ENCODE results near the gene KMT2B. TPM values are rescaled to one million over a fixed set of nuclear protein-coding genes. Genes with fewer than 3 reads are reported as not detected.

KMT2B gene
- total and polyA plus RNA-seq, 9 of the 15 experiments (the other 6 are each of a cell fraction or from before 2014, with no cell fraction given): 0.63 to 43.9 (median 8.1) TPM

GRCh38 chr19:35740423-35741202 lies 22.8 kb downstream of the KMT2B start (continued):
- TF ChIP-seq, protein P1, sequence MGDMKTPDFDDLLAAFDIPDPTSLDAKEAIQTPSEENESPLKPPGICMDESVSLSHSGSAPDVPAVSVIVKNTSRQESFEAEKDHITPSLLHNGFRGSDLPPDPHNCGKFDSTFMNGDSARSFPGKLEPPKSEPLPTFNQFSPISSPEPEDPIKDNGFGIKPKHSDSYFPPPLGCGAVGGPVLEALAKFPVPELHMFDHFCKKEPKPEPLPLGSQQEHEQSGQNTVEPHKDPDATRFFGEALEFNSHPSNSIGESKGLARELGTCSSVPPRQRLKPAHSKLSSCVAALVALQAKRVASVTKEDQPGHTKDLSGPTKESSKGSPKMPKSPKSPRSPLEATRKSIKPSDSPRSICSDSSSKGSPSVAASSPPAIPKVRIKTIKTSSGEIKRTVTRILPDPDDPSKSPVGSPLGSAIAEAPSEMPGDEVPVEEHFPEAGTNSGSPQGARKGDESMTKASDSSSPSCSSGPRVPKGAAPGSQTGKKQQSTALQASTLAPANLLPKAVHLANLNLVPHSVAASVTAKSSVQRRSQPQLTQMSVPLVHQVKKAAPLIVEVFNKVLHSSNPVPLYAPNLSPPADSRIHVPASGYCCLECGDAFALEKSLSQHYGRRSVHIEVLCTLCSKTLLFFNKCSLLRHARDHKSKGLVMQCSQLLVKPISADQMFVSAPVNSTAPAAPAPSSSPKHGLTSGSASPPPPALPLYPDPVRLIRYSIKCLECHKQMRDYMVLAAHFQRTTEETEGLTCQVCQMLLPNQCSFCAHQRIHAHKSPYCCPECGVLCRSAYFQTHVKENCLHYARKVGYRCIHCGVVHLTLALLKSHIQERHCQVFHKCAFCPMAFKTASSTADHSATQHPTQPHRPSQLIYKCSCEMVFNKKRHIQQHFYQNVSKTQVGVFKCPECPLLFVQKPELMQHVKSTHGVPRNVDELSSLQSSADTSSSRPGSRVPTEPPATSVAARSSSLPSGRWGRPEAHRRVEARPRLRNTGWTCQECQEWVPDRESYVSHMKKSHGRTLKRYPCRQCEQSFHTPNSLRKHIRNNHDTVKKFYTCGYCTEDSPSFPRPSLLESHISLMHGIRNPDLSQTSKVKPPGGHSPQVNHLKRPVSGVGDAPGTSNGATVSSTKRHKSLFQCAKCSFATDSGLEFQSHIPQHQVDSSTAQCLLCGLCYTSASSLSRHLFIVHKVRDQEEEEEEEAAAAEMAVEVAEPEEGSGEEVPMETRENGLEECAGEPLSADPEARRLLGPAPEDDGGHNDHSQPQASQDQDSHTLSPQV (IDR thresholded peaks at IDR 0.05): no peak
- TF ChIP-seq SMAD3 (CRISPR knock-in tag; conservative IDR thresholded peaks at IDR 0.05) (no peak), ESRRA (IDR thresholded peaks at IDR 0.05; ENCODE audit: borderline replicate concordance, low read depth) (peak; percentile 50; the same call in 1 of the 2 replicates), NBN (IDR thresholded peaks at IDR 0.05; ENCODE audit: low read depth) (peak; percentile 65; the same call in 1 of the 2 replicates), BRD9 (IDR thresholded peaks at IDR 0.05; ENCODE audit: low read depth, partially characterized antibody) (peak; percentile 49), ZNF274 (IDR thresholded peaks at IDR 0.05; ENCODE audit: borderline replicate concordance, low read depth, low read length) (no peak), TRIM25 (IDR thresholded peaks at IDR 0.05; ENCODE audit: borderline replicate concordance) (no peak), SMAD1 (IDR thresholded peaks at IDR 0.05; ENCODE audit: low read depth, low read length, partially characterized antibody) (no peak)
- TF ChIP-seq, protein P2, sequence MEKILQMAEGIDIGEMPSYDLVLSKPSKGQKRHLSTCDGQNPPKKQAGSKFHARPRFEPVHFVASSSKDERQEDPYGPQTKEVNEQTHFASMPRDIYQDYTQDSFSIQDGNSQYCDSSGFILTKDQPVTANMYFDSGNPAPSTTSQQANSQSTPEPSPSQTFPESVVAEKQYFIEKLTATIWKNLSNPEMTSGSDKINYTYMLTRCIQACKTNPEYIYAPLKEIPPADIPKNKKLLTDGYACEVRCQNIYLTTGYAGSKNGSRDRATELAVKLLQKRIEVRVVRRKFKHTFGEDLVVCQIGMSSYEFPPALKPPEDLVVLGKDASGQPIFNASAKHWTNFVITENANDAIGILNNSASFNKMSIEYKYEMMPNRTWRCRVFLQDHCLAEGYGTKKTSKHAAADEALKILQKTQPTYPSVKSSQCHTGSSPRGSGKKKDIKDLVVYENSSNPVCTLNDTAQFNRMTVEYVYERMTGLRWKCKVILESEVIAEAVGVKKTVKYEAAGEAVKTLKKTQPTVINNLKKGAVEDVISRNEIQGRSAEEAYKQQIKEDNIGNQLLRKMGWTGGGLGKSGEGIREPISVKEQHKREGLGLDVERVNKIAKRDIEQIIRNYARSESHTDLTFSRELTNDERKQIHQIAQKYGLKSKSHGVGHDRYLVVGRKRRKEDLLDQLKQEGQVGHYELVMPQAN (IDR thresholded peaks at IDR 0.05; ENCODE audit: borderline replicate concordance): peak; percentile 76; the same call in 1 of the 2 replicates
- TF ChIP-seq, protein P3, sequence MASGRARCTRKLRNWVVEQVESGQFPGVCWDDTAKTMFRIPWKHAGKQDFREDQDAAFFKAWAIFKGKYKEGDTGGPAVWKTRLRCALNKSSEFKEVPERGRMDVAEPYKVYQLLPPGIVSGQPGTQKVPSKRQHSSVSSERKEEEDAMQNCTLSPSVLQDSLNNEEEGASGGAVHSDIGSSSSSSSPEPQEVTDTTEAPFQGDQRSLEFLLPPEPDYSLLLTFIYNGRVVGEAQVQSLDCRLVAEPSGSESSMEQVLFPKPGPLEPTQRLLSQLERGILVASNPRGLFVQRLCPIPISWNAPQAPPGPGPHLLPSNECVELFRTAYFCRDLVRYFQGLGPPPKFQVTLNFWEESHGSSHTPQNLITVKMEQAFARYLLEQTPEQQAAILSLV (tag; IDR thresholded peaks at IDR 0.05): no peak
- TF ChIP-seq, protein P4, sequence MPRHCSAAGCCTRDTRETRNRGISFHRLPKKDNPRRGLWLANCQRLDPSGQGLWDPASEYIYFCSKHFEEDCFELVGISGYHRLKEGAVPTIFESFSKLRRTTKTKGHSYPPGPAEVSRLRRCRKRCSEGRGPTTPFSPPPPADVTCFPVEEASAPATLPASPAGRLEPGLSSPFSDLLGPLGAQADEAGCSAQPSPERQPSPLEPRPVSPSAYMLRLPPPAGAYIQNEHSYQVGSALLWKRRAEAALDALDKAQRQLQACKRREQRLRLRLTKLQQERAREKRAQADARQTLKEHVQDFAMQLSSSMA (CRISPR knock-in tag; IDR thresholded peaks at IDR 0.05): 0 out of 2 replicates have a peak, but pooled peaks have one; percentile 59
- TF ChIP-seq, protein P5, sequence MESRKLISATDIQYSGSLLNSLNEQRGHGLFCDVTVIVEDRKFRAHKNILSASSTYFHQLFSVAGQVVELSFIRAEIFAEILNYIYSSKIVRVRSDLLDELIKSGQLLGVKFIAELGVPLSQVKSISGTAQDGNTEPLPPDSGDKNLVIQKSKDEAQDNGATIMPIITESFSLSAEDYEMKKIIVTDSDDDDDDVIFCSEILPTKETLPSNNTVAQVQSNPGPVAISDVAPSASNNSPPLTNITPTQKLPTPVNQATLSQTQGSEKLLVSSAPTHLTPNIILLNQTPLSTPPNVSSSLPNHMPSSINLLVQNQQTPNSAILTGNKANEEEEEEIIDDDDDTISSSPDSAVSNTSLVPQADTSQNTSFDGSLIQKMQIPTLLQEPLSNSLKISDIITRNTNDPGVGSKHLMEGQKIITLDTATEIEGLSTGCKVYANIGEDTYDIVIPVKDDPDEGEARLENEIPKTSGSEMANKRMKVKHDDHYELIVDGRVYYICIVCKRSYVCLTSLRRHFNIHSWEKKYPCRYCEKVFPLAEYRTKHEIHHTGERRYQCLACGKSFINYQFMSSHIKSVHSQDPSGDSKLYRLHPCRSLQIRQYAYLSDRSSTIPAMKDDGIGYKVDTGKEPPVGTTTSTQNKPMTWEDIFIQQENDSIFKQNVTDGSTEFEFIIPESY (CRISPR knock-in tag; IDR thresholded peaks at IDR 0.05): peak; percentile 49; the same call in 1 of the 2 replicates

Measured in K562 (cell line).